ENCODE results near the gene RPS6KB1.
"Not testable (repeated sequence)": the region's sequence is repeated elsewhere in the genome, so short reads cannot be mapped to it uniquely, and the experiment has no call there.

The RPS6KB1 gene

DNA sequence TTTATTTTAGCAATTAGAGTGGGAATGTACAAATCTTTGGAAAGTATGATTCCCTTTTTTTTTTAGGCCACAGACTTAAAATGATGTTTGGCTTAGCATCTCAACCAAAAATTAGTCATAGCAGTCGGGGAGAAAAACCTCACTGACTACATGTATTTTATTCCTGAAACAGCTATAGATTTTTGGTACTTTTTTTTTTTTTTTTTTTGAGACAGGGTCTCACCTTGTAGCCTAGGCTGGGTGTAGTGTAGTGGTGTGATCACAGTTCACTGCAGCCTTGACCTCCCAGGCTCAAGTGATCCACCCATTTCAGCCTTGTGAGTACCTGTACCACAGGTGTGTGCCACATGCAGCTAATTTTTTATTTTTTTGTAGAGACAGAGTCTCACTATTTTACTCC lies 48.2 kb downstream of the RPS6KB1 start:
- Histone ChIP-seq H3K27me3 (ENCODE audit: insufficient read depth, low read depth, severe bottlenecking) (no peaks in the 10 kb centered on the region), H3K27ac (no peak overlapping the region), H3K36me3 (peaks cover 33% of the 10 kb centered on the region), H3K4me3 (ENCODE audit: low read depth, low read length) (no peak overlapping the region), H3K9me3 (ENCODE audit: severe bottlenecking) (no peaks in the 10 kb centered on the region)
- DNase-seq, result no peak
- TF ChIP-seq, protein P1, sequence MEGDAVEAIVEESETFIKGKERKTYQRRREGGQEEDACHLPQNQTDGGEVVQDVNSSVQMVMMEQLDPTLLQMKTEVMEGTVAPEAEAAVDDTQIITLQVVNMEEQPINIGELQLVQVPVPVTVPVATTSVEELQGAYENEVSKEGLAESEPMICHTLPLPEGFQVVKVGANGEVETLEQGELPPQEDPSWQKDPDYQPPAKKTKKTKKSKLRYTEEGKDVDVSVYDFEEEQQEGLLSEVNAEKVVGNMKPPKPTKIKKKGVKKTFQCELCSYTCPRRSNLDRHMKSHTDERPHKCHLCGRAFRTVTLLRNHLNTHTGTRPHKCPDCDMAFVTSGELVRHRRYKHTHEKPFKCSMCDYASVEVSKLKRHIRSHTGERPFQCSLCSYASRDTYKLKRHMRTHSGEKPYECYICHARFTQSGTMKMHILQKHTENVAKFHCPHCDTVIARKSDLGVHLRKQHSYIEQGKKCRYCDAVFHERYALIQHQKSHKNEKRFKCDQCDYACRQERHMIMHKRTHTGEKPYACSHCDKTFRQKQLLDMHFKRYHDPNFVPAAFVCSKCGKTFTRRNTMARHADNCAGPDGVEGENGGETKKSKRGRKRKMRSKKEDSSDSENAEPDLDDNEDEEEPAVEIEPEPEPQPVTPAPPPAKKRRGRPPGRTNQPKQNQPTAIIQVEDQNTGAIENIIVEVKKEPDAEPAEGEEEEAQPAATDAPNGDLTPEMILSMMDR (IDR thresholded peaks at IDR 0.05; ENCODE audit: low read depth, low read length), result no peak

- H3K4me3 ChIP-seq (ENCODE audit: low read depth, low read length); H3K27me3 ChIP-seq (ENCODE audit: insufficient read depth, low read depth, severe bottlenecking); H3K9me3 ChIP-seq (ENCODE audit: severe bottlenecking); H3K27ac ChIP-seq; DNase-seq: not testable (repeated sequence)
- peaks cover 18% of the 10 kb centered on the region for H3K36me3 ChIP-seq
These were observed 53.5 kb downstream of the RPS6KB1 start for GRCh38 chr17:59946433-59946832.

DNA sequence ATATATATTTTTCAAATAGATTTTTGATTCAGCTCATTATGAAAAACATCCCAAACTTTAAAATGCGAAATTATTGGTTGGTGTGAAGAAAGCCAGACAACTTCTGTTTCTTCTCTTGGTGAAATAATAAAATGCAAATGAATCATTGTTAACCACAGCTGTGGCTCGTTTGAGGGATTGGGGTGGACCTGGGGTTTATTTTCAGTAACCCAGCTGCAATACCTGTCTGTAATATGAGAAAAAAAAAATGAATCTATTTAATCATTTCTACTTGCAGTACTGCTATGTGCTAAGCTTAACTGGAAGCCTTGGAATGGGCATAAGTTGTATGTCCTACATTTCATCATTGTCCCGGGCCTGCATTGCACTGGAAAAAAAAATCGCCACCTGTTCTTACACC lies 54.4 kb downstream of the RPS6KB1 start:
- H3K36me3 ChIP-seq, result peaks cover 12% of the 10 kb centered on the region
- H3K27ac ChIP-seq; H3K27me3 ChIP-seq (ENCODE audit: insufficient read depth, low read depth, severe bottlenecking); H3K9me3 ChIP-seq (ENCODE audit: severe bottlenecking); DNase-seq; H3K4me3 ChIP-seq (ENCODE audit: low read depth, low read length): not testable (repeated sequence)

- H3K27ac ChIP-seq, result no peak overlapping the region
- H3K4me3 ChIP-seq (ENCODE audit: low read depth, low read length), result no peak overlapping the region
- no peaks in the 10 kb centered on the region for H3K27me3 ChIP-seq (ENCODE audit: insufficient read depth, low read depth, severe bottlenecking)
- H3K36me3 ChIP-seq, result peaks cover 9% of the 10 kb centered on the region
- TF ChIP-seq, protein P1 (IDR thresholded peaks at IDR 0.05; ENCODE audit: low read depth, low read length), result no peak
- DNase-seq, result no peak
- no peaks in the 10 kb centered on the region for H3K9me3 ChIP-seq (ENCODE audit: severe bottlenecking)
These were observed 57.1 kb downstream of the RPS6KB1 start for GRCh38 chr17:59950049-59950448.

DNA sequence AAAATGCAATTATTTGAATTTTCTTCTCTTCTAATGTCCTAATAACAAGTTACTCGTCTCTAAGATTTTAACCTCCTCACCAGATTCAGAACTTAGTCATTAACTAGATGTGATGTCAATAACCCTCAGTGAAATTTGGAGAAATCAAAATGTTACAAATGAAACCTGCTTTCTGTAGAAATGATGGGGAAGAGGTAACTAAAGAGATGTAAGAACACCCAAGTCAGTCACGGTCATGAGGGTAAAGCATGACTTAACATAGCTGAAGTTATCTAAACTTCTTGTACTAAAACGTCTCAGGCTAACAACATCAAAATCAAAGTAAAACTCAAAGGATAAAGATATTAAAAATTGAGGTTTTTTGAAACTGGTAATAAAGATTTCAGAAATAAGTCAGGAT lies 61.9 kb downstream of the RPS6KB1 start:
- peaks cover 5% of the 10 kb centered on the region for H3K36me3 ChIP-seq
- no peaks in the 10 kb centered on the region for H3K27me3 ChIP-seq (ENCODE audit: insufficient read depth, low read depth, severe bottlenecking)
- TF ChIP-seq, protein P1 (IDR thresholded peaks at IDR 0.05; ENCODE audit: low read depth, low read length), result no peak
- DNase-seq, result no peak
- no peak overlapping the region for H3K27ac ChIP-seq
- no peaks in the 10 kb centered on the region for H3K9me3 ChIP-seq (ENCODE audit: severe bottlenecking)
- no peak overlapping the region for H3K4me3 ChIP-seq (ENCODE audit: low read depth, low read length)

GRCh38 chr17:59959574-59959973 lies 66.7 kb downstream of the RPS6KB1 start:
- not testable (repeated sequence) for DNase-seq; H3K27me3 ChIP-seq (ENCODE audit: insufficient read depth, low read depth, severe bottlenecking); H3K9me3 ChIP-seq (ENCODE audit: severe bottlenecking); H3K27ac ChIP-seq; H3K4me3 ChIP-seq (ENCODE audit: low read depth, low read length); H3K36me3 ChIP-seq

DNA sequence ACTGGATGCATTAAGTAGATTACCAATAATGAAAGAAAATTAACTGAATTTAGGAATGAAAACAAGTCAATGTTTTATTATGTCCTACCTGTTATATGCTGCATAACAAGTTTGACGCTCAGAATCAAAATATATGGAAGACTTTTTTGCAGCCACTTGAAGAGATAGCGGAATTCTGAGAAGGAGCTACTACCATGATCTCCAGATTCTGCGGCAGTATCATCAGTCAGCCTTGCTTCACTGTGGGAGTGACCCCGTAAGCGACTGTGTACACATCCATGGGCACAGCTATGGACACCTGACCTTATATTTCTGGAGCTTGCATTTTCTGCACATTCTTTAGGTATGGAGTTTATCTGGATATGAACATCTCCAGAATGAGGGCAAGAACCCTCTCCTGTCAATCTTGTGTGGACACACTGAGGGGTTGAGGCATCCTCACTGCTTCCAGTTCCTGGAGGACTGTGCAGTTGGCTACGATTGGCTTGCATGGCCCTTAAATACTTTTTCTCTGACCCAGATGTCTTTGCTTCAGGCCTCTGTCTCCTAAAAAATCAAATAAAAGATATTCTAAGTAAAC lies 69.9 kb downstream of the RPS6KB1 start:
- DNase-seq, result no peak
- TF ChIP-seq, protein P1 (IDR thresholded peaks at IDR 0.05; ENCODE audit: low read depth, low read length), result no peak
- Histone ChIP-seq H3K27me3 (ENCODE audit: insufficient read depth, low read depth, severe bottlenecking) (no peaks in the 10 kb centered on the region), H3K9me3 (ENCODE audit: severe bottlenecking) (no peaks in the 10 kb centered on the region), H3K4me3 (ENCODE audit: low read depth, low read length) (no peak overlapping the region), H3K27ac (no peak overlapping the region), H3K36me3 (peaks cover 5% of the 10 kb centered on the region; the same call in 1 of the 2 replicates)
